Retinal pigment epithelial cell (primary cell): Measurements from ENCODE around the gene KIF26B.

Source experiments
- DNase-seq: peaks from one replicate; pipeline ENCODE4 v3.0.0-alpha.2; 2010; ENCODE audit warnings: low read depth
- H3K4me3 ChIP-seq: 2 replicates; pipeline ENCODE4 v1.5.1; 2011; ENCODE audit warnings: mild to moderate bottlenecking, low read length, control low read depth, moderate library complexity
- TF ChIP-seq, protein P1 (sequence below): conservative IDR thresholded peaks from 2 replicates; pipeline ENCODE4 v1.5.1; 2011; ENCODE audit warnings: low read depth, low read length, control low read depth, inconsistent platforms

The KIF26B gene

DNA sequence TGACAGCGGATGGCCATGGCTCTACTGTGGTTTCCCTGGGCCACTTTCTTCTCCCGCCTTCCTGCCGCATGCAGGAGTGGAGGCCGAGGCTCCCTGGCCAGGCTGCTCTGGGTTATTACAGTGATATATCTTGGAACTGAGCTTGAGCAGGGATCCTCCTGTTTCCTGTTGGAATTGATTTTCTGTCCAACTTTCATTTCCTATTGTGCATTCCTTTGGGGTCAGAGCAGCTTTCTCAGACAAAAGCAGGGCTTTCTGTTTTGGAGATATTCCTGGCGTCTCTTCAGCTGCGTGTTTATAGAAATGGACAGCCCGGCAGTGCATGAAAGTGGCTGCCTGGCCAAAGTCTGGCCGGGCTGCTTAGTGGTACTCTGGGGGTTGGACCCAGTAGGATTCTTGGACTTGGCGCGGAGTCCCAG, 146.4 kb downstream of the KIF26B start:
- H3K4me3 ChIP-seq = no peak overlapping the region
- DNase-seq = no peak
- TF ChIP-seq, protein P1, sequence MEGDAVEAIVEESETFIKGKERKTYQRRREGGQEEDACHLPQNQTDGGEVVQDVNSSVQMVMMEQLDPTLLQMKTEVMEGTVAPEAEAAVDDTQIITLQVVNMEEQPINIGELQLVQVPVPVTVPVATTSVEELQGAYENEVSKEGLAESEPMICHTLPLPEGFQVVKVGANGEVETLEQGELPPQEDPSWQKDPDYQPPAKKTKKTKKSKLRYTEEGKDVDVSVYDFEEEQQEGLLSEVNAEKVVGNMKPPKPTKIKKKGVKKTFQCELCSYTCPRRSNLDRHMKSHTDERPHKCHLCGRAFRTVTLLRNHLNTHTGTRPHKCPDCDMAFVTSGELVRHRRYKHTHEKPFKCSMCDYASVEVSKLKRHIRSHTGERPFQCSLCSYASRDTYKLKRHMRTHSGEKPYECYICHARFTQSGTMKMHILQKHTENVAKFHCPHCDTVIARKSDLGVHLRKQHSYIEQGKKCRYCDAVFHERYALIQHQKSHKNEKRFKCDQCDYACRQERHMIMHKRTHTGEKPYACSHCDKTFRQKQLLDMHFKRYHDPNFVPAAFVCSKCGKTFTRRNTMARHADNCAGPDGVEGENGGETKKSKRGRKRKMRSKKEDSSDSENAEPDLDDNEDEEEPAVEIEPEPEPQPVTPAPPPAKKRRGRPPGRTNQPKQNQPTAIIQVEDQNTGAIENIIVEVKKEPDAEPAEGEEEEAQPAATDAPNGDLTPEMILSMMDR = no peak

DNA sequence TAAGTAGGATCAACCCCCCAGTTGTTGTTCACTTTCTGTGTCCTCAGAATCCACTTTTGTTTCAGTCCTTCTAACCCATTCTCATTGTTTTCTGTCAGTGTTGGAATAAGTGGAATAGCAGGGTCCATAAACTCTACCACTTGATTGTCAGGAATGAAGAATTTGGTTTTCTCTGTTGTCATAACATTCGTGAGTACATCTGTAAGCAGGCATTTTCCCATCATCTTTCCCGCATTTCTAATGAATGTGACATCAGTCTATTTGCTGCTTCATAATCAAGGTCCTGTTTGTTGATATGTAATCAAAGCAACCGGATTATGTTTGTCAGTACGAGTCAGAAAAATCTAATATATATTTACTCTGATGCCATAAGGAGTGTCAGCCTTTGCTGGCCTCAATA, 147.1 kb downstream of the KIF26B start:
- DNase-seq = no peak
- TF ChIP-seq, protein P1 = no peak
- no peak overlapping the region for H3K4me3 ChIP-seq

DNA sequence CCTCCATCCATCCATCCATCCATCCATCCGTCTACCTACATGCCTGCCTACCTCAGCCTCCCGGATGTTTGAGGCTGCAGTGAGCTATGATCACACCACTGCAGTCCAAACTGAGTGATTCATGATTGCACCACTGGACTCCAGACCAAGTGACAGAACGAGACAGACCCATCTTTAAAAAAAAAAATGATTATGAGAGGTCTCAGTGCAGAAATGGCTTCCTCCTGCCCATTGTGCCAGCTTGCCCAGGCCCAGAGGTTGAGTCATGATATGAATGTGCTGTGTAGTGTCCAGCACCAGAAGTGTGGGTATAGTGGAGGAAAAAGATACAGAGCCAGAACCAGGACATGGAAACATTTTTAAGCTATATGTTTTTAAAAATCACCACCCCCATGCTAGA, 149.9 kb downstream of the KIF26B start:
- TF ChIP-seq, protein P1 = no peak
- no peak overlapping the region for H3K4me3 ChIP-seq
- DNase-seq = no peak

DNA sequence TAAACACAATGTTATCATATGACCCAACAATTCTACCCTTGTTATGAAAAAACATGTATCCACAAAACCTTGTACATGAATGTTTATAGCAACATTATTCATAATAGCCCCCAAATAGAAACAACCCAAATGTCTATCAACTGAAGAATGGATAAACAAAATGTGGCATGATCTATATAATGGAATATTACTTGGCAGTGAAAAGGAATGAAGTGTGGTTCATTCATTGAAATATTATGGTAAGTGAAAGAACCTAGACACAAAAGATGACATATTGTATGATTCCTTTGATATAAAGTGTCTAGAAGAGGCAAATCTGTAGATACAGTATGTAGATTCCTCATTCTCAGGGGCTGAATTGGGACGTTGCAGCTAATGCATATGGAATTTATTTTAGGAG, 151.2 kb downstream of the KIF26B start:
- no peak for DNase-seq
- TF ChIP-seq, protein P1 = no peak
- no peak overlapping the region for H3K4me3 ChIP-seq

DNA sequence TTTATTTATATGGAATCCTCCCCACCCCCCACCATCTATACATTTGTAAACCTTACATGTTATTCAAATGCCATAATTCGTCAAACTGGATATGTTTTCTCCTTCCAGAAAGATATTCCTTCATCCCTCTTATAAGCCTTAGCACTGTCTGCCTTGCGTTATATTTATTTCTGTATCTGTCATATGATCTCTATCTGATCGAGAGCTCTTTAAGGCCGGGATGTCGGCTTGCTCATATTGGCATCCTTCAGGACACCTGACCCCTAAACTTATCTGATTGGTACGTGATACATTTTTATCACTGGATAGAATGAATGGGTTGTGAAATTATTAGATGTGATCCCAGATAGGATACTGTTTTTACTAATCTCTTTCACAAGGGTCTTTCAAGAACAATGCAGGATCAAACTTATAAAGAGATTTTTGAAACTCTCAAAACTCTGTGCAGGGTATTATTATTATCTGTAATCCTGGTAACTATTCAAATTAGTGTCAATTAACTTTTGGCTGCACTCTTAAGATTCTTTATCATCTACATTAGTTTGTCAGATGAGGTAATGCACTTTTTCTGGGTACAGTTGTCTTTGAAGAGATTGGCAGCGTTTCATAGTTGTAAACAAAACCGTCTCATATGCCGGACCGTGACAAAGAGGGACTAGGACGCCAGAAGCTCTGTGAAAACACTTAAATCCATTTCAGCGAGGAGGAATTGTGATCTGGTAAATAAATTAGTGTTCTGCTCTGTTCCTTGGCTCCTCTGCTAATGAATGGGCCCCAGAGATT, 152.0 kb downstream of the KIF26B start:
- no peak overlapping the region for H3K4me3 ChIP-seq
- TF ChIP-seq, protein P1 = no peak
- DNase-seq = peak; percentile 48

DNA sequence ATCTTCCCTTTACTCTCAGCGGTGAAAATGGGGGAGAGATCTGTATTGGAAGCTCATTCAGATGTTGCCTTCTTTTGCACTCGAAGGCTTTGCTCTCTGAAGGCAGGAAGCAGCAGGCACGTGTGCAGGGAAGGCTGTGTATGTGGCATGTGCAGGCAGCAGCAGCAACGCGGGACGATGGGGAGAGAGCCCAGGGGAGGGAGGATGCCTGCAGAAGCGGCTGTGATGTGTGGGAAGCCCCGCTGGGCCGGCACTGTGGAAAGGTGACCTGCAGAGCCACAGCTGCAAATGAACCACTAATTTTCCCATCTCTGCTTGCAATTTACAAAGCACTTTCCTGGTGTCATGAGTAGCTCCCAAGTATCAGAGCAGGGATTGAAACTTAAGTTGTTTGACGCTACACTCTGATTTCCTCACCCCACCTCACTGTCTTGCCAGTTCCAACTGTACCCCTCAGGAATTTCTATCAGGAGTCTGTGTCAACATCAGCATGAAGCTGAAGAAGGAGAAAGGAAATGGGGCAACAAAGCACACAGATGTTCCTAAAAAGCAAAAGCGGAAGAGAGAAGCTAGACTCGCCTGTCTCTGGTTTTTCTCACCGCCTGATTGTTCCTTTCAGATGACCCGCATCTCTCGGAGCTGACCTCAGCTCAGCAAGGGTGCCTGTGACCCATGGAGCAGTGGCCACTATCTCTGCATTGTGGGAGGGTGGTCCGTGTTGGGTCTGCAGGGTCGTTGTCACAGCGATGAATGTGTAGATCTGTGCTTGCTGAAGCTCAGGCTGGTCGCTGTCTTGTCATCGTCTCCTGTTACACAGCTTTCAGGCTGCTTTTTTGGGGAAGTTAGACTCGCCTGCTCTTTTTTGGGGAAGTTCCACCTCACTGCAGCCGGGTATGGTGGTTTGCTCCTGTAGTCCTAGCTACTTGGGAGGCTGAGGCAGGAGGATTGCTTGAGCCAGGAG, 156.1 kb downstream of the KIF26B start:
- DNase-seq = no peak
- TF ChIP-seq, protein P1 = no peak
- no peak overlapping the region for H3K4me3 ChIP-seq
